GM18870 (cell line): ENCODE data around the gene STX11.
"Not testable (repeated sequence)": the region's sequence is repeated elsewhere in the genome, so short reads cannot be mapped to it uniquely, and the experiment has no call there.

Experiments
- ATAC-seq: cut with Tn5 transposase; IDR thresholded peaks from one replicate; pipeline ENCODE4 v1.9.1; 2021; ENCODE audit warnings: moderate library complexity; ENCODE audit not compliant: unreplicated experiment

Gene STX11

DNA sequence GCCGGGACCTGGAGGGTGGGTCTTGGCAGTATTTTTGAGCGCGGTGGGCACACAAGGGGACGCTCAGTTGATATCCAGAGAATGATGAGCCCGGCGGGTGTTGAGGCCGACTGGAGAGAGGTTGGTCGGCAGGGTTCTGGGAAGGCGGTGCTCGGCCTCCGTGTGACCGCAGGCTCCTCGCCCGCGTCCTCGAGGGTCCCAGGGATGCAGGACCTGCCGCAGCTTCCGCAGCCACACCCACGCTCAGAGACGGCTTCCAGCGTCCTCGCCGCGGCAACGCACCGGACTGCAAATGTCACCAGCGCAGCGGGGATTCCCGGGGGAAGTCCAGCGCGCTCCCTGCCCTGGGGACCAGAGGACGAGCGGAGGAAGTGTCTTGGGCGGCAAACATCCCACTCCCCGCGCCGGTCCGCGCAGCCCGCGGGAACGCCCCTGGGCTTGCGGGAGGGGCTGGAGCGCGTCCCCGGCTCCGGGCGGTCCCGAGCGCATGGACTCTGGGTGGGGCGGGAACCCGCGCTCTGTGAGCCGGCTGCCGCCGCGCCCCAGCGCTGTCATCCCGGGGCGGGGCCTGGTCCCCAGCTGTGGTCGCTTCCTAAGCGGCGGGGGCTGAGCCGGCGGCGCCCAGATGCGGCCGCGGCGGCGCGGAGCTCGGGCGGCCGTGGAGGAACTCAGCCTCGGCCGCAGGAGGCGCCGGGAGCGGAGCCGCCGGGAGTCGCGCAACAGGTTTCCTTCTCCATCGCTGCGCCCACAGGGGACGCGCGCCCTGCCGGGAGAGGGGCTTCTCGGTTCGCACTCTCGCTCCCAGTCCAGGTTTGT lies at the start of gene STX11:
TSS of gene STX11 (plus strand) at position 624 of the 816 bp plus-strand sequence. CDS start 36,111 bp downstream, outside the sequence.
- ATAC-seq, result peak; percentile 35

GRCh38 chr6:144103026-144103563 lies 47.2 kb upstream of the STX11 start:
- no peak for ATAC-seq

GRCh38 chr6:144104488-144104887 lies 45.8 kb upstream of the STX11 start:
- ATAC-seq, result no peak

- peak; percentile 80 for ATAC-seq
Observed at GRCh38 chr6:144104898-144105487, 45.3 kb upstream of the STX11 start.

- no peak for ATAC-seq
Observed at GRCh38 chr6:144106206-144106605, 44.1 kb upstream of the STX11 start.

DNA sequence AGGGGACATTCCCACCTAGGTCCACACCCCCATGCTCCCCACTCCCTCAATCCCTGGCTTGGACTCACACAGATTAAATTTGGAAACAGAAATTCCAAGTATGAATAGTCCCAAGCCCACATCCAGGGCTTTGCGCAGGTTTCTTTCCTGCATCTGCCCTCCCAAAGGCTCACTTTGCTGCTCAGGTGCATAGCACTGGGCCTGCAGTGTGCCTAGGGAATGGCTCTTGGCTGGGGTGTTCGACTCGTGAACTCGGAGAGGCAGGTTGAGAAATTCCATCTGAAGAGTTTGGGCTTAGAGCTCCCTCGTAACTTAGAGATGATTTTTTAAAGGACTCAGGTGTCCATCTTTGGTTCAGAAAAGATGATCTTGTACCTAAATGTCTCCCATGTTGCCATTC lies 40.1 kb upstream of the STX11 start:
- no peak for ATAC-seq

- no peak for ATAC-seq
Observed at GRCh38 chr6:144113366-144113765, 37.0 kb upstream of the STX11 start.

- no peak for ATAC-seq
Observed at GRCh38 chr6:144115219-144115618, 35.1 kb upstream of the STX11 start.

- no peak for ATAC-seq
Observed at GRCh38 chr6:144119376-144119775, 30.9 kb upstream of the STX11 start.

DNA sequence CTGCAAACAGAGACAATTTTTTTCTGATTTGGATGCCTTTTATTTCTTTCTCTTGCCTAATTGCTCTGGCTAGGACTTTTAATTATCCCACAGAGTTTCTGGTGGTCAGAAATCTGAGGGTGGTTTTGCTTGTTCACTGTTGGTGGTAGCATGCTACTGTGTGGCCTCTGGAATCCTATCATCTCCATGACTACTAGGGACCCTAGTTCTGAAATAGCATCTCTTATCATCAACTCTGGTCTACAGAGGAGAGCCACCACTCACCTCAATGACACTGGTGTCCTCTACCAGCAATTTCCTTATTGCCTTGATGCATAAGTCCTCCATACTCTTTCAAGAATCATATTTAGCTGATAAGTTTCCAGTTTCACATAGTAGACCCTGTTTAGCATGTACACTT lies 27.5 kb upstream of the STX11 start:
- ATAC-seq, result no peak

DNA sequence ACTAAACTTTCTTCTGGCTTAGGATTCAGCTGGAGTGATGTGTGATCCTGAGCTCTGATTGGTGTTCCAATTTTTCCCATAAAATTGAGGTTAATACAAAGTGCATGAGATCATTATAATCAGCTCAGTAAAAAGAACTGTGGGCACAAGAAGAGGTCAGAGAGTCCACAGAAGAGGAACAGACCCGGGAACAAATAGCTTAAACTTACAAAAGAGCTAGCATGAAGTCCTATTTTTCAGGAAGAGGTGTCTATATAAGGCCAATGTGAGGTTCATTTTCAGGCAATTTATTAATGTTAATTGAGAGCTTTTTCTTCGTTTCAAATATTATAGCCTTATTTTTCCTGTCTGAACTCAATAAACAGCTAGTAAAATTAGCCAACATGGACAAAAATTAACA lies 26.9 kb upstream of the STX11 start:
- ATAC-seq, result no peak

DNA sequence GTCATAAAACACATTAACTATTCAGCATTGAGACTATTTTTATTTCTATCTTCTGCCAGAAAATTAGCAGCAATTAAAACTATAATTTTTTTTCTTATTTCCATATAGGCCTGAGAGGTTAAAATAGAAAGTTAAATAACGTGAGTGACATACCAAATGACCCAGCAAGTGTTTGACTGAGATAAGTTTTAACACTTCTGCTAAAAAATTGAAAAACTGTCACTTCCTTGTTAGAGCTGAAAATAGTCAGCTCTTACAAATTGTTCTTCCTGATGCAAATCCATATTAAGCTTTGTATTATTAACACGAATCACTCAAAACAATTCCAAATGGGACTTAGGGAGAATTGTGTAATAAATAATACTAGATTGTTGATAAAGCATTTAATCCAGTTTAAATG lies 26.5 kb upstream of the STX11 start:
- no peak for ATAC-seq

DNA sequence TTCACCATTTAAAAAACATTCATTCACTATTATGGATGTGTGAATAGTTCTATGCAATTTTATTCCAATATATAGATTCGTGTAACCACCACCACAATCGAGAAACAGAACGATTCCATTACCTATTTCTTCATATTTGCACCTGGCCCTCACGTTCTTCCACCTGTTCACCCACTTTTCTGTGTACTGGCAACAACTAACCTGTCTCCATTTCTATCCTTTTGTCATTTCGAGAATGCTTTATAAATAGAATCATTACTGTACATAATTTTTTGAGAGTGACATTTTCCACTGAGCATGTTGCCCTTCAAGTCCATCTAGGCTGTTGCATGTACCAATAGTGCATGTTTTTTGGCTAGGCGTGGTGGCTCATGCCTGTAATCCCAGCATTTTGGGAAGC lies 23.2 kb upstream of the STX11 start:
- no peak for ATAC-seq

GRCh38 chr6:144129469-144129868 lies 20.8 kb upstream of the STX11 start:
- ATAC-seq, result no peak

DNA sequence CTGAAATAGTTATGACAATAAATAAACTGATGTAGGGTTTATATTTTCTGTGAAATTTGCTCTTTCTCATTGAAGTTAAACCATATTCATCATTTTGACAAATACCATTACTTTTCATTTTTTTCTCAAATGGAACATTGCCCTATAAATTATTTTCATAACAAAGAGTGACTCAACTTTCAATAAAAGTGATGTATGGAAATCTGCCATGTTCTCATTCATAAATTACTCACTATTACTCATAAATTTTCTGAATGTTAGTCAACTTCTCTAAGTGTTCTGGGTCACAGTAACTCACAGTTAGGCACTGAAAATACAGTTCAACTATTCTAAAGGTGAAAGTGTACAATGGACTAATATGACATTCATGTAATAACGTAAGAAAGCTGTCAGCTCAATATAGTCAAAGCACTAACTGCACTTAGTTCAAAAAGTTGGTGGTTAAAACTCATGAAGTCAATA lies 19.0 kb upstream of the STX11 start:
- no peak for ATAC-seq

DNA sequence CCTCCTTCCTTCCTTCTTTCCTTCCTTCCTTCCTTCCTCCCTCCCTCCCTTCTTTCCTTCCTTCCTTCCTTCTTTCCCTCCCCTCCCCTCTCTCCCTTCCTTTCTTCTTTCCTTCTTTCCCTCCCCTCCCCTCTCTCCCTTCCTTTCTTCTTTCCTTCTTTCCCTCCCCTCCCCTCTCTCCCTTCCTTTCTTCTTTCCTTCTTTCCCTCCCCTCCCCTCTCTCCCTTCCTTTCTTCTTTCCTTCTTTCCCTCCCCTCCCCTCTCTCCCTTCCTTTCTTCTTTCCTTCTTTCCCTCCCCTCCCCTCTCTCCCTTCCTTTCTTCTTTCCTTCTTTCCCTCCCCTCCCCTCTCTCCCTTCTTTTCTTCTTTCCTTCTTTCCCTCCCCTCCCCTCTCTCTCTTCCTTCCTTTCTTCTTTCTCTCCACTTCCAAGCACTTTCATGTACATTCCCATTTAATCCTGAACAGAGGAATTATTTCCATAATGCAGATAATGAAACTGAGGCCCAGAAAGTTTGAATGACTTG lies 18.1 kb upstream of the STX11 start:
- not testable (repeated sequence) for ATAC-seq

GRCh38 chr6:144133225-144133821 lies 17.0 kb upstream of the STX11 start:
- ATAC-seq, result no peak

- no peak for ATAC-seq
Observed at GRCh38 chr6:144134176-144134575, 16.1 kb upstream of the STX11 start.

DNA sequence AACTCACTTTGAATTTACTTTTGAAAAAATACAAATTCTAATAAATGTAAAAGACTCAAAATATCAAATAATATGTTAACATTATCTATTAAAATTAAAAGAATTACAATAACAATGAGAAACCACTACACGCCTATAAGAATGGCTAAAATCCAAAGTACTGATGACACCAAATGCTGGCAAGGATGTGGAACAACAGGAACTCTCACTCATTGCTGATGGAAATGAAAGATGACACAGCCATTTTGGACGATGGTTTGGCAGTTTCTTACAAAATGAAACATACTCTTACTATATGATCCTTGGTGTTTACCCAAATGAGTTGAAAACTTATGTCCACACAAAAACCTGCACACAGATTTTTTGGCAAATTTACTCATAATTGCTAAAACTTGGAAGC lies 15.6 kb upstream of the STX11 start:
- no peak for ATAC-seq

DNA sequence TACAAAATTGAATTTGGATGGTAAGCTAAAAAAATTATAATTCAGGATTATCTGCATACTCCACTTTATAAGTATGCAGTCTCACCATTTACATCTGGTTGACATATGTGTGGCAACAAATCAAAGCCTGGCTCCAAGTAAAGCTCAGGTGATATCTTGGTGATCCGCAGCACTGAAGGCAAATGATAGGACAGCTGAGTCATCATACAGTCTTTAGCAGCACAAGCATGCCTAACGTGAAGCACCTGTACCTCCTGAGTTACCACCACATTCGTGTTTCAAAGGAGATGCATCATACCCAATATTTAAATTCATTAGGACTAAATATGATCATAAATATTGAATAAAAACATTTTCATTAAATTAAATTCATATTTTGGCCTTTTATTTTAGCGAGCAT lies 11.8 kb upstream of the STX11 start:
- ATAC-seq, result no peak

DNA sequence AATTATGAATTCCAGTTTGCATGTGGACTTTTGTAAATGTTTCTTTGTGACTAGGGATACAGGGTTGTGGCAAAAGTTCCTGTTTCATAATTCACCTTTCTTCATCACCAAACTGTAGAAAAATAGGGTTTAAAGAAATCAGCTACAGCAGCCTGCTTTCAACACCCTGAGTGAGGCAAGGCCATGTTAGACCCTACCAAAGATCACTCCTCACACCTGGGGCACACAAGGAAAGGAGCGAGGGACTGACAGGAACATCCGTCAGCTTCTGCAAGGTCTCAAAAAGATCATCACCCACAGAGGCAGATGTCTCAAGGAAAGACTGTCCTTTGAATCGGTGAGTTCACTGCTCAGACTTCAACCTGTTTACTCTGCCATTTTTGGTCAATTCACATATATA lies 10.5 kb upstream of the STX11 start:
- no peak for ATAC-seq

- peak; percentile 83 for ATAC-seq
Observed at GRCh38 chr6:144140867-144141266, 9.4 kb upstream of the STX11 start.
